ENCODE data around the gene SCLY.

SCLY gene

DNA sequence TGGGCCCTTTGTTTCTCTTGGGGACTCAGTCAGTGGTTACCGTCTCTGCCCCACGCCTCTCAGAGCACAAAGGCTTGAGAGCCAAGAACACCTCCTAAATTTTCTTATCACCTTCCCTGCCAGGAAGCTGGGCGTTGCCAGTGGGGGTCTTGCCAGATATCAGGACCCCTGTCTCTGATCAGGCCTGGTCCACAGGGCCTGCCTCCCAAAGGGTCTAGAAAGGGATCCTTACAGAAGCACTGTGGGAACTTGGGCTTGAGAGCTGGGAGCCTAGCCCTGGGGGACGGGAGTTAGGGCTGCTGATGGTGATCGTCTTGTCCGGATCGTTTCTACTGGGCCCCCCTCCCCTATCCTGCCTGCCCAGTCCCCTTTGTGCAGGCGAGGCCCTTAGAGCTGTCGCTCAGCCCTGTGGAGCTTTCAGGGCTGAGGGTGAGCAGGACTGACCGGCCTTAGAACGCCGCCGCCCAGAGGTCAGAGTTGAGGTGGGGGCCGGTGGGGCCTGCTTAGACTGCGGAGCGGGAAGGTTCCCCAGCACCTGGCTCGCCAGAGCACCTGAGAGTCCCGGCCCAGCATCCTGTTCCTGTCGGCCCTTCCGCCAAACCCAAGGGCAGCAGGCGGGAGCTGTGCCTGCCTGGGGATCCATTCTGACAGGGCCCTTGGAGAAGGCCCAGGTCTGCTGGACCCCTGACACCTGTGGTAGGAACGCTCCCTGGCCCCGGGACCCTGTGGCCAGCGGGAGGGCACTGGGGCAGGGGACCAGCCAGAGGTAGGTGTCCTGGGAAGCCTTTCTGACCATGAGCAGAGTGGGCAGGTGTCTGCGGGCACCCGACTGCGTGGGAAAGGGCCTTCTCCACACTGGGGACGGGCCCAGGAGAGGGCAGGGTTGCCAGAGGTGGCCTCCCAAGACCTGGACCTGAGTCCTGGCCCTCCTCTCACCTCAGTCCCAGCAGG is 40.3 kb downstream of the SCLY start:
- TF ChIP-seq RAD21 (IDR thresholded peaks at IDR 0.05; ENCODE audit: low read depth) (no peak), CREB1 (IDR thresholded peaks at IDR 0.05; ENCODE audit: low read depth) (no peak), TEAD4 (IDR thresholded peaks at IDR 0.05) (no peak), YY1 (IDR thresholded peaks at IDR 0.05; ENCODE audit: low read depth) (no peak)
- TF ChIP-seq, protein P1, sequence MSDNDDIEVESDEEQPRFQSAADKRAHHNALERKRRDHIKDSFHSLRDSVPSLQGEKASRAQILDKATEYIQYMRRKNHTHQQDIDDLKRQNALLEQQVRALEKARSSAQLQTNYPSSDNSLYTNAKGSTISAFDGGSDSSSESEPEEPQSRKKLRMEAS (IDR thresholded peaks at IDR 0.05) = no peak

- TF ChIP-seq ZBTB7A (IDR thresholded peaks at IDR 0.05; ENCODE audit: low read depth) (no peak), TCF12 (IDR thresholded peaks at IDR 0.05; ENCODE audit: low read depth) (no peak), REST (IDR thresholded peaks at IDR 0.05; ENCODE audit: low read depth) (no peak)
- TF ChIP-seq, protein P1 (IDR thresholded peaks at IDR 0.05) = no peak
These were observed 41.4 kb downstream of the SCLY start for GRCh38 chr2:238101891-238102841.

GRCh38 chr2:238102865-238103264 is 42.1 kb downstream of the SCLY start:
- no peak for TF ChIP-seq EGR1 (IDR thresholded peaks at IDR 0.05)
- no peak for TF ChIP-seq CREB1 (IDR thresholded peaks at IDR 0.05; ENCODE audit: low read depth)
- TF ChIP-seq, protein P1 (IDR thresholded peaks at IDR 0.05) = no peak
- TF ChIP-seq RAD21 (IDR thresholded peaks at IDR 0.05; ENCODE audit: low read depth) = no peak

DNA sequence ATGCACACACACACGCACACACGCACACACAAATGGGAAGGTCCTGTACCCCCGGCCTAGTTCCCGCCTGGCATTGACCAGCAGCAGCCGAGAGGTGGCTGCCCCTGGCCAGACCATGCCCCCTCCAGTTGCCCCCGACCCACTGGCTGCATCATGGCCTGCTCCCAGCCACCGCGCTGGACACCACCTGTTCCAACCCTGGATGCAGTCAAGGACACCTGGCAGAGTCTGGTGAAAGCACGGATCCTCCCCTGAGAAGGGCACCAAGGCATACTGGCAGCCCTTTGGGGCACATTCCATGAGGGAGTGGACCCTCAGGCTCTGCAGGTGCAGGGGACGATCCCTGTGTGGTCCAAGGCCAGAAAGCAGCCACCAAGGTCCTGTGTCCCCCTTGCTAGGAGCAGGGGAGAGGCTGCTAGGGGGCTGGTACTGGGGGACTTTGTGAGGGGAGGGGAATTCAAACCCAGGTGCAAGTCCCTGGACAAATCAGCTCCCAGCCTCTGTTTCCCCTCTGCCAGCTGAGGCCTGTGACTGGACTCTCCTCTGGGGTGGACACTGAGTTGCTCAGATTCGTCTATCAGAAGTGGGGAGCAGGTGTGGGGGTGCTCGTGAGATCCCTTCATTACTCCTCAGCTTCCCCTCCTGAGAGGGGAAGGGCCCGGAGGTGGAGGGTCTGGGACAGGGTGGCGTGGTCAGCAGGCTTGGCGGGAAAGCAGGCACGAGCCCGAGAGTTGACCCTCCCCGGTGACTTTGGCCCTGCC is 42.8 kb downstream of the SCLY start:
- TF ChIP-seq CEBPB (IDR thresholded peaks at IDR 0.05) (no peak), ZBTB7A (IDR thresholded peaks at IDR 0.05; ENCODE audit: low read depth) (no peak), EP300 (IDR thresholded peaks at IDR 0.05; ENCODE audit: borderline replicate concordance) (no peak), EGR1 (IDR thresholded peaks at IDR 0.05) (no peak), YY1 (IDR thresholded peaks at IDR 0.05; ENCODE audit: low read depth) (no peak), RAD21 (IDR thresholded peaks at IDR 0.05; ENCODE audit: low read depth) (no peak)

GRCh38 chr2:238104226-238104690 is 43.5 kb downstream of the SCLY start:
- TF ChIP-seq TAF1 (IDR thresholded peaks at IDR 0.05; ENCODE audit: low read depth) (no peak), NFIC (IDR thresholded peaks at IDR 0.05) (no peak), YY1 (IDR thresholded peaks at IDR 0.05; ENCODE audit: low read depth) (no peak)

DNA sequence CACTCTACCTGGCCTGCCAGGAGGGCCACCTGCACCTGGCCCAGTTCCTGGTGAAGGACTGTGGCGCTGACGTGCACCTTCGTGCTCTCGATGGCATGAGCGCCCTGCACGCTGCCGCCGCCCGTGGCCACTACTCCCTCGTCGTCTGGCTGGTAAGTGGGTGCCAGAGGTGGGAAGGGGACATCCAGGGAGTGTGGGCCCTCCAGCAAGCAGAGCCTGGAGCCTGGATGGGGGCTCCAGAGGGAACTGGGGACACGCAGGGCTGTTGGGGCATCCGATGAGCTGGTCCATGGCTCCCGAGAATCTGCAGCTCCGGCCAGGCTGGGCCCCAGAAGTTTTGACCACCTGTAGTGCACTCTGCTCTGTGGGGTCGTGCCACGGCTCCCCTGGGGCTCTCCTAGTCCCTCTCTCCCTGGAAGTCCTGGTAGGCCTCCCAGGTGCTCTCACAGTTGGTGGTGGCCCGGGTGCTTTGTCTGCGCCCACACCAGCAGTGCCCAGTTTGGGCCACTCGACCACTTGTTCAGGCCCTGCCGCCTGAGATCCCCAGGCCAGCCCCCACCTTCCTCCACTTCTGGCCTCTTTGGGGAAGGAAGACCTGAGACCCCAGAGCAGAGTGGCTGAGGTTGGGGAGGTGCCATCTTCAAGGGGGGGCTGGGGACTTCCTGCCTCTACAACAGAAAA is 44.0 kb downstream of the SCLY start:
- TF ChIP-seq YY1 (IDR thresholded peaks at IDR 0.05; ENCODE audit: low read depth) (no peak), ZBTB7A (IDR thresholded peaks at IDR 0.05; ENCODE audit: low read depth) (no peak)

DNA sequence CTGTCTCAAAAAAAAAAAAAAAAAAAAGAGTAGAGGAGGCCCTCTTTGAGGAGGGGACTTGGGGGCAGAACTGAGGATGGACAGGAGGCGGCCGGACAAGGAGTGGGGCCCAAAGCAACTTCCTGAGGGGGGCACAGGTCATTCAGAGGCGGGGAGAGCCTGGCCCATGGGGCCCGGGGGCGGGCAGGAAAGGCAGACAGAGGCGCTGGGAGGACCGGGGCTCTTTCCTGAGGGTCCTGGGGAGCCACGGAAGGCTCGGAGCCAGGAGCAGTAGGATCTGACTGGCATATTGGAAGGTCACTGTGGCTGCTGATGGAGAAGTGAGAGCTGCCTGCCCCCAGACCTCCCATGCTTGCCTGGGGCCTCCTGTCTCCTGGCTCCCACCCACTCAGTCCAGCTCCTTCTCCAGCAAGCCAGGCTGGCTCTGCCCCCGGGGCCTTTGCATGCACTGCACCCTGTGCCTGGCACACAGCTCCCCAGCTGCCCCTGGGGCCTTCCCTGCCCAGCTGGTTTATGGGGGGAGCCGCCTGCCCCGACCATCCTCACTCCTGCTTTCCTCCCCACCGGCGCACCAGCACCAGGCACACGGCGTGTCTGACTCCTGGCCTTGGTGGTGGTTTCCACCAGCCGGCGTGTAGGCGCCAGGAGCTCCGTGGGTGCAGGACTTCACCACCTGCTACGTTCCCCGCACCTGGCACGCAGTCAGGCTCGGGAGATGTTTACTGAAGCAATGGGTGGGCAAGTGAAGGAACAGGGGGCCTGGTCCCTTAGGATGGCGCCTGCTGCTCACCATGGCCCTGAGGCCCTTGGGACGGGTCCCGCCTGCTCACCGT is 44.9 kb downstream of the SCLY start:
- TF ChIP-seq RAD21 (IDR thresholded peaks at IDR 0.05; ENCODE audit: low read depth) (no peak), ZBTB7A (IDR thresholded peaks at IDR 0.05; ENCODE audit: low read depth) (no peak), CREB1 (IDR thresholded peaks at IDR 0.05; ENCODE audit: low read depth) (no peak), FOXM1 (IDR thresholded peaks at IDR 0.05; ENCODE audit: borderline replicate concordance, low read depth) (no peak), YY1 (IDR thresholded peaks at IDR 0.05; ENCODE audit: low read depth) (no peak), CEBPB (IDR thresholded peaks at IDR 0.05) (no peak), EP300 (IDR thresholded peaks at IDR 0.05; ENCODE audit: borderline replicate concordance) (no peak), REST (IDR thresholded peaks at IDR 0.05; ENCODE audit: low read depth) (no peak), EGR1 (IDR thresholded peaks at IDR 0.05) (no peak), TEAD4 (IDR thresholded peaks at IDR 0.05) (no peak), TAF1 (IDR thresholded peaks at IDR 0.05; ENCODE audit: low read depth) (no peak), USF1 (IDR thresholded peaks at IDR 0.05) (no peak), NFIC (IDR thresholded peaks at IDR 0.05) (no peak), TCF12 (IDR thresholded peaks at IDR 0.05; ENCODE audit: low read depth) (no peak)
- TF ChIP-seq, protein P1 (IDR thresholded peaks at IDR 0.05) = no peak
